T-helper 2 cell treated with Interferon-gamma antibody and Interleukin-4, amounts not matched to agents 100 ng/mL and 5 ng/mL, for 36 hours (primary cell): Measurements from ENCODE around the gene SLC39A2. TPM values are rescaled to one million over a fixed set of nuclear protein-coding genes. Genes with fewer than 3 reads are reported as not detected.
"Not testable (repeated sequence)": the region's sequence is repeated elsewhere in the genome, so short reads cannot be mapped to it uniquely, and the experiment has no call there.

ENCODE experiments used
- intact Hi-C: fragments of 100-400 bp; cut with micrococcal nuclease; formaldehyde crosslinking; loops from one replicate; pipeline ENCODE4 v1.15.1; 2023
- total RNA-seq: library from RNA; stranded (reverse); gene quantifications from 2 replicates; pipeline ENCODE4 v1.2.3, GENCODE V29; 2022

Gene SLC39A2, protein sequence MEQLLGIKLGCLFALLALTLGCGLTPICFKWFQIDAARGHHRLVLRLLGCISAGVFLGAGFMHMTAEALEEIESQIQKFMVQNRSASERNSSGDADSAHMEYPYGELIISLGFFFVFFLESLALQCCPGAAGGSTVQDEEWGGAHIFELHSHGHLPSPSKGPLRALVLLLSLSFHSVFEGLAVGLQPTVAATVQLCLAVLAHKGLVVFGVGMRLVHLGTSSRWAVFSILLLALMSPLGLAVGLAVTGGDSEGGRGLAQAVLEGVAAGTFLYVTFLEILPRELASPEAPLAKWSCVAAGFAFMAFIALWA
- total RNA-seq: 0.18 and 0.36 TPM in 2 replicates

DNA sequence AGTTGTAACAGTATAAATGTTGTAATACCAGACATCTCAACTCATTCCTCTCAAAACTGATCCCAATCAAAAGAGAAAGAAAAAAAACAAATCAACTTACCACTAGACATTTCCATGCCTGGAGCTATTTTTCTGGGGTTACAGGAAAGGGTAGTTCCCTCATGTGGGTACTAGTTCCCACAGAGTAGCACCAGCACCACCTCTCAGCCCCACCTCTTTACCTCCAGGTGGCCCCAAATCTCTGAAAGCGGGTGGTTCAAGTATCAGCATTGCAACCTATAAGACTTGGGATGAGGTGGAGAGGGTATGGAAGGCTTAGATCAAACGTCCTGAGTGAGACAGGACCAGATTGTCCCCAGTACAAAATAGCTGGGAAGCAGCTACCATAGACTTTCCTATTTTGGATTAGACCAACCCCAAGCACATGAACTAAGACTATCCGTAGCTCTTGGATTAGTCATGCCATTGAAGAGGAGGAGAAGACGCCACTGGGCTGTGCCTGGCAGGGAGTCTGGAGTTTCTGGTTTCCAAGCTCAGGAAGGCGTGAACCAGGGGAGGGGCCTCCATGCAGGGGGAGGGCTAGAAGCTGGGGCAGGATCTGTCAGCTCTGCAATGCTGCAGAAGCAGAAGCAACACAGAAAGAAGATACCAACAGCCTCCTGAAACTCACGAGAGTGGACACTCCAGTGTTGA, at the start of gene SLC39A2:
Gene SLC39A2, plus strand, starts transcription at position 620 of the 693 bp plus-strand sequence. CDS start 154 bp downstream, outside the sequence.
- intact Hi-C loops: no loop called here

DNA sequence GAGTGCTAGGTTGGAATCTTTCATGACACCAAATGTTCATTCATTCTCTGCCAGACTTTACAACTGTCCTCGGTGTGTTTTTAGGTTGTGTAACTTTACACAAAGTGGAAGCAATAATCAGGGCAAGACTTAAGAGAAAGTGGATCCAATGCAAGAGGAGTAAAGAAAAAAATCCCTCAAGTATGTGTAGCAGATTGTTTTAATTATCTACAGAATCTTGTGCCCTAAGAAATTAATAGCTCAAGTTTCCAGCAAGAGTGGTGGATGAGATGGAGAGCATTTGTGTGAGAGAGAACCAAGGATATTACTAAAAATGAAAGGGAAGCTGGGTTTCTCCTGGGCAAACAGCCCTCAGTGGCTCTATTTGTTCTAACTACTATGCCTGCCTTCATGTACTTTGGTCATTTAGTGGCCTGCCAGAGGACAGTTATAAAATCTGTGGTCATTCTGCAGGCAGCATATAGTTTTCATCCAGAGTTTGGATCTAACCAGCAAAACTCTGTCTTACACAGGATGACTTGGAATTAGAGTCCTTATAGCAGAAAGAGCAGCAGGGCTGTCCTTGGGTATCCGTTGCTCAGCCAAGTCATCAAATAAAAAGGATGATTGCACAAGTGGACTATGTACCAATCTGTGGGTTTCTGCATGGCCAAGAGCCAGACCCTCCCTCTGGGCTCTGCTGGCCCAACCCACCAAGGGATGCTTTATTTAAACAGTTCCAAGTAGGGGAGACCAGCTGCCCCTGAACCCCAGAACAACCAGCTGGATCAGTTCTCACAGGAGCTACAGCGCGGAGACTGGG, 44.2 kb upstream of the SLC39A2 start, which contains the start of gene RNASE2:
Gene RNASE2, plus strand, starts transcription at position 752 of the 802 bp plus-strand sequence. CDS start 285 bp downstream, outside the sequence.
- intact Hi-C loops: not testable (repeated sequence)

DNA sequence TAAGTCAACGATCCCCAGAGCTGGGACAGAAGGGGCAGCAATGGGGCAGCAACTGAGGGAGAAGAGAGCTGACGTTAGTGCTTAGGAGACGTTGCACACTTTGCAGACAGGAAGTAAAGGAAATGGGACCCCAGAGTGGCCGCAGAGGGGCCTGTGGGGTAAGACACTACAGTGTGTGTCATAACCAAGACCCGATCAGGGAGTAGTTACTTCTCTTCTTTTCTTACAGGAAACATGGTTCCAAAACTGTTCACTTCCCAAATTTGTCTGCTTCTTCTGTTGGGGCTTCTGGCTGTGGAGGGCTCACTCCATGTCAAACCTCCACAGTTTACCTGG, 43.6 kb upstream of the SLC39A2 start:
- intact Hi-C loops: not testable (repeated sequence)

DNA sequence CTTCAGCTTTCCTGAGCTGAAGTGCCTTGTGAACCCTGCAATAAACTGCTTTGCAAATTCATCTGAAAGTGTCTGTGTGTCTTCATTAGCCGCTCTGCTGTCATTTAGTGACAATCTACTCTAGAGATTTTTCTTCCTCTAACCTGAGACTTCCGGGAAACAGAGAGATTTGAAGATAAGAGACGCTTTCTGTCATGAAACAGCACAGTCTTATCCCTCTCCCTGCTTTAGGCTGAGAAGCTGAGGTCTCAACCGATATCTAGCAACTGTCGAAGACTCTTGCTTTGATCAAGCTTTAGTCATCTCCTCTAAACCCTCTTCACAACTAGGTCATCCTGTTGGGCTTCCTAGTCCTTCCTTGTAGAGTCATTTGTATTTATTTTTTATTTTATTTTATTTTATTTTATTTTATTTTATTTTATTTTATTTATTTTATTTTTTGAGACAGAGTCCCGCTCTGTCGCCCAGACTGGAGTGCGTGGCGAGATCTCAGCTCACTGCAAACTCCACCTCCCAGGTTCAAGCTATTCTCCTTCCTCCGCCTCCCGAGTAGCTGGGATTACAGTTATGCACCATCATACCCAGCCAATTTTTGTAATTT, 42.6 kb upstream of the SLC39A2 start:
- intact Hi-C loops: no loop called here

DNA sequence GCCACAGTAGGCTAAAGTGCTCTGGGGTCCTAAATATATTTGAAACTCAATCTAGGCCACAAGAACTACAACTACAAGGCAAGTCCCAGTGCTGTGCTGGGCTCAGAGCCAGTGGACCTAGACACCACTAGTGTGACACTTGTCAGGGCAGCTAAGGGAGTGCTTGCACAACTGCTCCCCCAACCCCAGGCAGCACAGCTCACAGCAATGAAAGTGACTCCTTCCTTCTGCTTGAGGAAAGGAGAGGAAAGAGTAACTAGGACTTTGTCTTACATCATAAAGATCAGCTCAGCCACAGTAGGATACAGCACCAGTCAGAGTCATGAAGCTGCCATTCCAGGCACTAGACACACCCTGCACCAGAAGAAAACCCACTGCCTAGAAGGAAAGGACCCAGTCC, 40.1 kb upstream of the SLC39A2 start:
- intact Hi-C loops: not testable (repeated sequence)

DNA sequence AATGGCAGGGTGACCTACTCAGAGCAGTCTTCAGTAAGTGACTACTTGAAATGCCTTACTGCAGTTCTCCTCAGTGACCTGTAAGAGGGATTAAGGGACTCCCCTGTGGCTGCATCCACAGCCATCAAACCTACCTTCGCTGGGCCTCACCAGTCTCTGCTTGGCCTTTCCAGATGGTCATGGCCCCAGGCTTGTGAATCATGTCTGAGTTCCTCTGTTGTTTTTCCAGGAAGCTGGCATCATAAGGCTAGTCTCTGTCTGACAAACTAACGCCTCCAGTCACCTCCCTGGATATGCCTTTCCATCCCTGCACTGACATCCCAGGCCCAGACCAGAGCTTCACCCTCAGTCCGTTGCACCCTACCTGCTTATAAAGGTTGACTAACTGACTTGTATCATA, 29.8 kb upstream of the SLC39A2 start:
- intact Hi-C loops: no loop called here

DNA sequence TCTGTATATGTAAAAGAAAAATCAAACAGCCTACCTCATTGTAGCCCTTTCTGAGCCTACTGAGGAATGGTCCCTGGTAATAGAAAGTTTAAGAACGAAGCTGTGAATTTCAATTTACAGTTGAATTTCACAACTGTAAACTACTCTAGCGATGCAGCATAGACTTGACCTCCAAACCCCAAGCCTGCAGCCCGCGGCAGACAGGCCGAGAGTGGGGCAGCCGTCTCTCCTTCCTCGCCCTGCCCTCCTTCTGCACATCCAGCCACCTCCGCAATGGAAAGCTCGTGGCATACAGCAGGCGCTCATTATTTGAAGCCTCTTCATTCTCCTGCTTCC, 28.5 kb upstream of the SLC39A2 start:
- intact Hi-C loops: loop anchor here (5.0 kb wide), 3 partner anchors 98 to 288 kb away; partner anchors contain the start of genes RNASE4 and RNASE6

DNA sequence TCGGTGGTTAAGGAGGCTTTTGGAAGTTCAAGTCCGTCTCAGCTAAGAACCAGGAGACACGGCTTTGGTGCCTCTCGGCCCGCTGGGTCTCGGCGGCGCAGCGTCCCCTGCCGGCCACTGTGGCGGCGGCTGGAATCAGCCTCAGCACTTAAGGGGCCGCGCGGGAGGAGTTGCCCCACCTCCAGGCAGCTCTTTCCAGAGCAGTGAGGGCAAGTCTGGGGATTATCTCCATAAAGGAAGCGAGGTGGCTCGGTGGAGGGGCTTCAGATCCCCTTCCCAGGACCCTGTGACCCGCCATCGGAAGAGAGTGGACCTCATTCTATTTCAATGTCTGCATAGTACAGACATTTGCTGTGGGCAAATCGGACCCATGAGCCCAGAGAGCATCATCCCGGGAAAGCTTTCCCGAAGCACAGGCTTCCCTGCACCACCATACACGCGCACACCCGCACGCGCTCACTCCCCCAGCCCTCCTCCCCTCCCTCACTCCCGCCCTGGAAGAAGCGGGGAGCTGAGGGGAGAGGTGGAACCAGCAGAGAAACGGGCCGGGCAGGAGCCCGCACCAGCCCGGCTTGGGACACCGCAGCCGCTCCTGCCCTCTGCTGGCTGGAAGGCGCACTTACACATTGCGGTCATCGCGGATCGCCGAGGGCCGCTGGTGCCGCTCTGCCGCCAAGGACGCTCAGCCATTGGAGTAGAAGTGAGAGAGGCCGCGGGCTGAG, 27.9 kb upstream of the SLC39A2 start:
- intact Hi-C loops: loop anchor here (1.0 to 5.0 kb wide), 7 partner anchors 10 to 289 kb away; partner anchors contain the start of genes METTL17, RNASE4 and RNASE6

DNA sequence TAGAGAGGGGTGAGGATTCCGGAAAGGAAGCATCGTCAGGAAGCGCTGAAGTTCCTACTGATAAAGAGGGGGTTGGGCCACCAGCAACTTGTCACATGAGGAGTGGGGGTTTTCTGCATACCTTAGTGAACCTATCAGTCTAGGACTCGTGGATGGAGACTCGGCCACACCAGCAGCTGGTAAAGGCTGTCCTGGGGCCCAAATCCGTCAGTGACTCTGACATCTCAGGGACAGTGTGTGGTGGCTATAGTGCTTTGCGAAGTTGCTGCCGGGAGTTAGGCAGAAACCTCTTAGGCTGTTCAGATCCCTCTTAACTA, 27.4 kb upstream of the SLC39A2 start:
- intact Hi-C loops: loop anchor here (1.0 to 5.0 kb wide), 7 partner anchors 10 to 289 kb away; partner anchors contain the start of genes METTL17, RNASE4 and RNASE6

DNA sequence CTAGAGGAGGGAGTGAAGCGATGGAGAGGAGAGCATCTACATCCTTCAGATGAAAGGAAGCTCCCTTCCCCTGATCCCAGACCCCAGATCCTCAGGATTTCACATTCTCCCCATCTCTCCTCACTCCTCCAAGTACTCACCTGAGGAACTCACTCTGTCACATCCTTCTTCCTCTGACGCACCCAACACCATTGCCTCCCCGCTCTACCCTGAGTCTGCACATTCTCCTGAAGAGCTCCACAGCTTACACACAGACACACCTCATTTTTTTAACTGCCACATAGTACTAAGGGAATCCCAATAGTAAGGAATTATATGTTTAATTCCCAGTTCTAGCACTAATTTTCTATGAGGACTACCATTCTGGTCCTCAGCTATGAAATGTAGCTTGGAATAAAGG, 25.6 kb upstream of the SLC39A2 start:
- intact Hi-C loops: loop anchor here (5.0 kb wide), 3 partner anchors 101 to 291 kb away; partner anchors contain the start of genes RNASE4 and RNASE6

DNA sequence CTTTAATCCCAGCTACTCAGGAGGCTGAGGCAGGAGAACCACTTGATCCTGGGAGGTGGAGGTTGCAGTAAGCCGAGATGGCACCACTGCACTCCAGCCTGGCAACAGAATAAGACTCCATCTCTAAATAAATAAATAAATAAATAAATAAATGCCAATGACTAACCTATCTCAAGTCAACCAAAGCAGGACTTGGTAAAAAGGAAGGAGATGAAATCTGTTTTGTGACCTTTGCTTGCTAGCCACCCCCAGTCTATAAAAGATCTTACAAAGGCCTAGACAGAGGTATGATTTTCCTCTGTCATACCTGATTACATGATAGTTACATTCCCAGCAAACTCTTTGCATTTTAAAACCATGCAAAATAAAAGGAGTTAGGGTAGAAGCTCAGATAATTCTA, 22.8 kb upstream of the SLC39A2 start:
- intact Hi-C loops: no loop called here

DNA sequence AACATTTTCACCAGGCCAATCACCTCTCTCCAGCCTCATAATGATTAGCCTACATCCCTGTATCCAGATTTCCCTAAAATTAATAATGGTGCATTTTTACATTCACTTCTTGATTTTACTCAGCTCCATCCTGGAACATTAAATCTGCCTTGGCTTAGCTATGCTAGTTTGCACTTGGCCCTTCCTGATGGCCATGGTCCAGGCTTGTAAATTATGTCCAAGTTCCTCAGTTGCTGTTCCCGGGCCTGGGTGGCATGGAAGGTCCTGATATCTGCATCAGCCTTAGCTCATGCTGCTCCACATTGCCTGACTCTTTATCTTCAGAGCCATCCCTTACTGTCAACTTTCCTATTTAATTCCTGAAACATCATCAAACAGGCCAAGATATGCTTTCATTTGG, 20.4 kb upstream of the SLC39A2 start:
- intact Hi-C loops: no loop called here

DNA sequence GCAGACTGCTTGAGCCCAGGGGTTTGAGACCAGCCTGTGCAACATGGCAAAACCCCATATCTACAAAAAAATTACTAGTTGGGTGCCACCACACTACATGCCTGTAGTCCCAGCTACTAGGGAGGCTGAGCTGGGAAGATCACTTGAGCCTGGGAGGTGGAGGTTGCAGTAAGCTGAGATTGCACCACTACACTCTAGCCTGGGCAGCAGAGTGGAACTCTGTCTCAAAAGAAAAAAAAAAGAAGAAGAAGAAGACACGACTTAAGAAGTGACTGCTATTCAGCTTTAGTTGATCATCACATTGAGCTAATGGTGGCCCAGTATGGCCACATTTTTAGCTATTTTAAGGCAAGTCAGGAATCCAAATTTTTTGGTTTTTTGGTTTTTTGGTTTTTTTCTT, 18.2 kb upstream of the SLC39A2 start:
- intact Hi-C loops: no loop called here

DNA sequence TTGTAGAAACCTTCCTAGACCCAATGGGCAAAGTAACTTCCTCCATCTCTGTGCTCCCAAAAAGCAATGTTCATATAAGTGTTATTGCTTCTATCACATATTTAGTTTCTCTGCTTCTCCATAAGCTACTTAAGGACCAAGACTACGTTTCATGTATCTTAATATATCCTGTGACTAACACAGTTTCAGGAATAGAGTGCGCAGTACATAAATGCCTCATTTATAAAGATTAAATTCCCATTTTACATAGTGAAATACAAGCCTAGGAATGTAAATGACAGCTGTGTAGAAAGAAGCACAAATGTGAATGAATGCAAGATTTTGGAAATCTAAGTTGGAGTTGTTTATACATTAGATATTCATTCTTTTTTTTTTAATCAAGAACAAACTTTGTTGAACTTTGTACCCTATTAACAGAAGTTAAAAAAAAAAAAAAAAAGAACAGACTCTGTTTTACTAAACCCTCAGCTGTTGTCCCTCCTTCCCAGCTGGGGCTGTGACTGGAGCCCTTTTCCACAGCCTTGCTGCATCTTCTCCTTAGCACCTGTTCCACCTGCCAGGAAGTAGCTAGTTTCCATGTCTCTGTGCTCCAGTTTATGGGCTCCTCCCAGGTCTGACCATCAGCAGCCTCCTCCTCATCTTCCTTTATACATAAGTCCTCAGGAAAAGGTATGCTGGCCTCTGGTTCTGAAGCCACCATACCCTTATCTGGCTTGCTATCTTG, 16.3 kb upstream of the SLC39A2 start:
- intact Hi-C loops: no loop called here

DNA sequence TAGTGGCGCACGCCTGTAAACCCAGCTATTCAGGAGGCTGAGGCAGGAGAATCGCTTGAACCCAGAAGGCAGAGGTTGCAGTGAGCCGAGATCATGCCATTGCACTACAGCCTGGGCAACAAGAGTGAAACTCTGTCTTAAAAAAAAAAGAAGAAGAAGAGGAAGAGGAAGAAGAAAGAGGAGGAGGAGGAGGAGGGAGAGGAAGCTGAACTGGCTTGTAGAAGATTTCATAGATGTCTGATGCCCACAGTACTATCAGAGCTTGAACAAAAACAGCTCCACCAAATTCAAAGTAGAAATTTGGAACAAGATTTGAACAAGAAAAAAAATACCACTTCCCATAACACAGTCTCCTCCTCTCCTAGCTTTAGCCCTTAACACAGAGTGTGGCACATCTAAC, 13.4 kb upstream of the SLC39A2 start:
- intact Hi-C loops: not testable (repeated sequence)

DNA sequence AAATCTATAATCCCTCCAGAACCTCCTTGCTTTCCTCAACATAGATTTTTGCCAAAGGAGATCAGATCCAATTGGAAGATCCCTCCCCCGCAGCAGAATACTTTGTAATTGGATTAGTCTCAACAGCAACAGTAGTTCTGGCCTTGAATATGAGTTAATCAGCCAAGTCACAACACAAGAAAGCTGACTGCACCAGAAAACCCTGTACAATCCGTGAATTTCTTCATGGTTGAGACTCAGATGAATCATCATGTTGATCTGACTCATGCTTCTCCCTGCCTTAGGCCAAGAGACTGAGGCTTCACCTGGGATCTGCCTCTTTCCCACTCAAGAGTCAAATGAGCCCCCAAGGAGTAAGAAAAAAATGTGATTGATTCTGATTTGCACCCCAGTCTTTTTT, 12.3 kb upstream of the SLC39A2 start:
- intact Hi-C loops: no loop called here

DNA sequence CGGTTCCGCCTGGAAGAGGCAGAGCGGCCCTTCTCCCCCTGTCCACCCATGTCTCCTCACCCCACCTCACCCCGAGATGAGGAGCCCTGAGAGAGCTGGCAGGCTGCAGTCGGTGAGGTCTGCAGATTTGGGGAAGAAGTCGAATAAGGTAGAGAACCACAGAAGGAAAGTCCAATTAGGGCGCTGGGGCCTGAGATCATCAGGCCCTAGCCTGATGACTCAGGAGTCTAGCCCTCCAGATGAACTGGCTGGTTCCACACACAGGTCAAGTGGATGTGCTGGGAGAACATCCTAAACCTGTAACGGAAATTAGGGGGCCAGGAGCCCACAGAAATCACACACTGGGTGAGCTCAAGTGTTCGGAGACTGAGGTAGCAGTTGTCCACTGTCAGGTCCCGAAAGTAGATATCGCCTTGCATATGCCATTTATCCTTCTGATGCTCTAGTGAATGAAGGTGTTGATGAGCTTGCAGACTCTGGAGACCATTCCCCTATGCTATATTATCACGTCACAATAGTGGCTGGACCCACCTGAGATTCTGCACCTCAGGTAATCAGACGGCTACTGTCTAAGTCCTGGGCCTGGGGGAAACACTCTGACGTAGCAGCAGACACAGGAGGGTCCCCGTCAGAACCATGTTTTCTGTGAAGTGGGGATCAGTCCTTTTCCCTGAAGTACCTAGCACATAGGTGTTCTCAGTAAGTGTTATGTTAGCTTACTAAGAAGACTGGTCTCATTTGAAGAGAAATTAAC, 10.2 kb upstream of the SLC39A2 start:
- intact Hi-C loops: loop anchor here (1.0 kb wide), 2 partner anchors 18 to 305 kb away; partner anchors contain the start of gene RNASE4

DNA sequence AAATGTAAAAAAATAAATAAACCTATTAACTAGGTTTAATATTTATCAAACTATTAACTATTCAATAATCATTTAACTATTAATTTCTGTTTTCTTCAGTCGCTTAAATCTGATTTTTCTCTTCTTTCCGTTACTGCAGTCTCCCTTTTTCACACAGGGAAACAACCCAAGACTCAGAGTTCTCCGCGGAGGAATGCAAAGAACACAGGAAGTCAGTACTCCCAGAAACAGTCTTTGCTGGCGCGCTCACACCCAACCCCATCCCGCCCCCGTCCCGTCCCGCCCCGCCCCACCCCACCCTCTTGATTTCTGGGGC, 9.7 kb upstream of the SLC39A2 start:
- intact Hi-C loops: loop anchor here (1.0 kb wide), 2 partner anchors 18 to 305 kb away; partner anchors contain the start of gene RNASE4
